Neural progenitor cell (in vitro differentiated cells): ENCODE data around the gene HTT.

ENCODE experiments used
- EZH2 ChIP-seq: fragments of 200-600 bp; sonication (generic); IDR thresholded peaks from 2 replicates; pipeline ENCODE4 v1.6.1; 2017; ENCODE audit warnings: antibody characterized with exemption, mild to moderate bottlenecking, moderate library complexity
- EZH2phosphoT487 ChIP-seq: fragments of 200-600 bp; sonication (generic); IDR thresholded peaks from 2 replicates; pipeline ENCODE4 v1.6.1; 2017; ENCODE audit warnings: antibody characterized with exemption
- TF ChIP-seq, protein P1 (sequence below): fragments of 200-600 bp; sonication (generic); IDR thresholded peaks from 2 replicates; pipeline ENCODE4 v1.5.1; 2017; ENCODE audit warnings: antibody characterized with exemption, mild to moderate bottlenecking

- TF ChIP-seq, protein P1, sequence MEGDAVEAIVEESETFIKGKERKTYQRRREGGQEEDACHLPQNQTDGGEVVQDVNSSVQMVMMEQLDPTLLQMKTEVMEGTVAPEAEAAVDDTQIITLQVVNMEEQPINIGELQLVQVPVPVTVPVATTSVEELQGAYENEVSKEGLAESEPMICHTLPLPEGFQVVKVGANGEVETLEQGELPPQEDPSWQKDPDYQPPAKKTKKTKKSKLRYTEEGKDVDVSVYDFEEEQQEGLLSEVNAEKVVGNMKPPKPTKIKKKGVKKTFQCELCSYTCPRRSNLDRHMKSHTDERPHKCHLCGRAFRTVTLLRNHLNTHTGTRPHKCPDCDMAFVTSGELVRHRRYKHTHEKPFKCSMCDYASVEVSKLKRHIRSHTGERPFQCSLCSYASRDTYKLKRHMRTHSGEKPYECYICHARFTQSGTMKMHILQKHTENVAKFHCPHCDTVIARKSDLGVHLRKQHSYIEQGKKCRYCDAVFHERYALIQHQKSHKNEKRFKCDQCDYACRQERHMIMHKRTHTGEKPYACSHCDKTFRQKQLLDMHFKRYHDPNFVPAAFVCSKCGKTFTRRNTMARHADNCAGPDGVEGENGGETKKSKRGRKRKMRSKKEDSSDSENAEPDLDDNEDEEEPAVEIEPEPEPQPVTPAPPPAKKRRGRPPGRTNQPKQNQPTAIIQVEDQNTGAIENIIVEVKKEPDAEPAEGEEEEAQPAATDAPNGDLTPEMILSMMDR: no peak
- TF ChIP-seq EZH2 (no peak), EZH2phosphoT487 (no peak)
Measured at GRCh38 chr4:3235030-3235345, 160.5 kb downstream of the HTT start.
